ENCODE results near the gene TMEM218.

The TMEM218 gene

DNA sequence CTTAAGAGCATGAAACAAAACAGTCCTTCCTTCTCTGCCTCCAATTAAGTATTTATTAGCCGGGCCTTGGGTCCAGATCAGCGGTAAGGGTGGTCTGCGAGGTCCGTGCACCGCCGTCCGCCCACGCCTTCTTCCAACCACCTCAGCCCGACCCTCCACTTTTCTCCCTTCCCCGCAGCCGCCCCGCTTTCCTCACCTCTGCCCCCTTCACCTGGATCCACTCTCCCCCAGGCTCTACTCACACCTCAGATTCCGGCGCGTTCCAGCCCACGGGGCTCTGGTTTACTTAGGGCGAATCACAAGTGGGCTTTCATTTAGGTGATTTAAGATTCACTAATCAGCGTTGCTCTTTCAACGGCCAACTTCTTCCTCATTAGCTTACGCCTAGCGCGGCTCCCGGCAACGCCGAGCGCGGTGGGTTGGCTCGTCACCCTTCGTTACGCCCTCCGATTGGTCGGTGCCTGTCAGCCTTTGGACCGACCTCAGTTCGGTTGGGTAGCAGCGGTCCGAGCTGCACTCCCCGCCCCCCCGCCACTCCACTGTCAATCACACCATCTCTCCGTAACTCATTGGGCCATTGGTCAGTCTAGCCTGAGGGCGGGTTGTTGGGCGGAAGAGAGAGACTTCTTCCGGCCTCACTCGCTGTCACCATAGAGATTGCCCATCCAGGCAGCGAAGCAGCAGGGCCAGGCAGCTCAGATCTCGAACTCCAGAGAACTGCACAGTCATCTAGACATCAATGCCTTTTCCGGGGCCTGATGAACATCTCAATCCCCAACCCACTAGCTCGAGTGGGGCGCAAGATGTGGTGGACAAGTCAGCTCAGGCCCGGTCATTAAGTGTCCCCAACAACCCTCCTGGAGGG lies at the start of gene TMEM218:
Gene TMEM218, minus strand, starts transcription at position 284 of the 865 bp plus-strand sequence. CDS start 9,385 bp downstream, outside the sequence.
- peak within 1 kb of the TSS; percentile 99 for H3K4me3 ChIP-seq (ENCODE audit: control insufficient read depth, low read depth, low read length)
- peak; percentile 99 for DNase-seq (ENCODE audit: low read depth)
- TF ChIP-seq, protein P1, sequence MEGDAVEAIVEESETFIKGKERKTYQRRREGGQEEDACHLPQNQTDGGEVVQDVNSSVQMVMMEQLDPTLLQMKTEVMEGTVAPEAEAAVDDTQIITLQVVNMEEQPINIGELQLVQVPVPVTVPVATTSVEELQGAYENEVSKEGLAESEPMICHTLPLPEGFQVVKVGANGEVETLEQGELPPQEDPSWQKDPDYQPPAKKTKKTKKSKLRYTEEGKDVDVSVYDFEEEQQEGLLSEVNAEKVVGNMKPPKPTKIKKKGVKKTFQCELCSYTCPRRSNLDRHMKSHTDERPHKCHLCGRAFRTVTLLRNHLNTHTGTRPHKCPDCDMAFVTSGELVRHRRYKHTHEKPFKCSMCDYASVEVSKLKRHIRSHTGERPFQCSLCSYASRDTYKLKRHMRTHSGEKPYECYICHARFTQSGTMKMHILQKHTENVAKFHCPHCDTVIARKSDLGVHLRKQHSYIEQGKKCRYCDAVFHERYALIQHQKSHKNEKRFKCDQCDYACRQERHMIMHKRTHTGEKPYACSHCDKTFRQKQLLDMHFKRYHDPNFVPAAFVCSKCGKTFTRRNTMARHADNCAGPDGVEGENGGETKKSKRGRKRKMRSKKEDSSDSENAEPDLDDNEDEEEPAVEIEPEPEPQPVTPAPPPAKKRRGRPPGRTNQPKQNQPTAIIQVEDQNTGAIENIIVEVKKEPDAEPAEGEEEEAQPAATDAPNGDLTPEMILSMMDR (conservative IDR thresholded peaks at IDR 0.05; ENCODE audit: control insufficient read depth, insufficient read depth, low read depth, low read length): no peak

DNA sequence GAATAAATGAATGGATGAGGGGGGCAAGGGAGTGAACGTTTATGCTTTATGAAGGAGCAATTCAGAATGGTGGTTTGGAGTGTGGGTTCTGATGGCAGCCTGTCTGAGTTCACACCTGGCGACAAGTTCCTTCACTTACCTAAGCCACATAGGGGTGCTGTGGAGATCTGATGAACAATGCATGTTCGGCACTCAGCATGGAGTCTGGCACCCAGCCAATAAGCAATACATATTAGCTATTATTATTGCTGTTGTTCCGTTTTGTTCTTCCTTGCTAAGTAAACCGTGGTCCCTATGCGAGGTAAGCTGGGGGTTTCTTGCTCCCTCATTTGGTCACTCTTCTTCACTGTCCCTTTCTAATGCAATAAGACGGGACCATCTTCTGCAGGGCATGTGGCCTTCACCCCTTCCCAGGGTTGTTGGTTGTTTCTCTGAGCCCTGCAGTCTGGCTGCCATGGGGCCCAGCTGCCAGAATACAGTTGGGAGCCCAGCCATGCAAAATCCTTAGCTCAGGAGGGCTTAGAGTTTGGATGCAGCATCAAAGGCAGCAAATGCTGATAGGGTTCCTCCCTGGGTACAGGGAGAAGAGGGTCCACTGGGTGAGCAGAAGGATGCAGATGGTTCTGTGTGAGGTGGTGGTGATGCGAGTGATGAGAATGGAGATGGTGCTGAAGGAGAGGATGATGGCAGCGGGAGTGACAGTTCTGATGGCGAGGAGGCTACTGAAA lies 46.7 kb upstream of the TMEM218 start:
- TF ChIP-seq, protein P1 (conservative IDR thresholded peaks at IDR 0.05; ENCODE audit: control insufficient read depth, insufficient read depth, low read depth, low read length): no peak

DNA sequence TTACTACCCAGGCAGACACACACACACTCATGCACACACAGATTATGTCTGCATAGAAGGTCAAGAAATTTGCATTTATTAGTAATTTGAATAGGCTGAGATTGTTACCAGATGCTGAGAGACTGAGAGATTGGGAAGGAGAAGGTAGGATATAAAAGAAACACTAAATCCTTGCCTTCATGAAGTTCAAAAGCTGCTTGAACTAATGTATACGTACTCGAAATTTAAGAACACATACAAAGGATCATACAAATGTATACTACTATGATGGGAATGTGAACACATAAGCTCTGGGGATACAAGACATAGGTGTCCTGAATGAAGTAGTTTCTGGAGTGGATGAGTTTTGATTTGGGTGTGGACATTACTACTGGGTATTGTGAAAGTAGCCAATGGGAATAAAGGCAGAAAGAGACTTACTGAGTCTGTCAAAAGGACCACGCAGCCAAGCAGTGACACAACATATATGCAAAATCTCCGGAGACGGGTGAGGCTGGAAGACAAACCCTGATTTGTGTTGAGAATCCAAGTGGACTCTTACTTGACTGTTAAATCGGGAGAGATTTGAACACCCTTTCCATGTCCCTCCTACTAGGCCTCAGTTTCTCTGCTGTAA lies 45.8 kb upstream of the TMEM218 start:
- TF ChIP-seq, protein P1 (conservative IDR thresholded peaks at IDR 0.05; ENCODE audit: control insufficient read depth, insufficient read depth, low read depth, low read length): no peak
- no peak overlapping the region for H3K4me3 ChIP-seq (ENCODE audit: control insufficient read depth, low read depth, low read length)
- DNase-seq (ENCODE audit: low read depth): no peak

More for the DNA sequence above, 46.7 kb upstream of the TMEM218 start:
- no peak overlapping the region for H3K4me3 ChIP-seq (ENCODE audit: control insufficient read depth, low read depth, low read length)
- DNase-seq (ENCODE audit: low read depth): no peak

DNA sequence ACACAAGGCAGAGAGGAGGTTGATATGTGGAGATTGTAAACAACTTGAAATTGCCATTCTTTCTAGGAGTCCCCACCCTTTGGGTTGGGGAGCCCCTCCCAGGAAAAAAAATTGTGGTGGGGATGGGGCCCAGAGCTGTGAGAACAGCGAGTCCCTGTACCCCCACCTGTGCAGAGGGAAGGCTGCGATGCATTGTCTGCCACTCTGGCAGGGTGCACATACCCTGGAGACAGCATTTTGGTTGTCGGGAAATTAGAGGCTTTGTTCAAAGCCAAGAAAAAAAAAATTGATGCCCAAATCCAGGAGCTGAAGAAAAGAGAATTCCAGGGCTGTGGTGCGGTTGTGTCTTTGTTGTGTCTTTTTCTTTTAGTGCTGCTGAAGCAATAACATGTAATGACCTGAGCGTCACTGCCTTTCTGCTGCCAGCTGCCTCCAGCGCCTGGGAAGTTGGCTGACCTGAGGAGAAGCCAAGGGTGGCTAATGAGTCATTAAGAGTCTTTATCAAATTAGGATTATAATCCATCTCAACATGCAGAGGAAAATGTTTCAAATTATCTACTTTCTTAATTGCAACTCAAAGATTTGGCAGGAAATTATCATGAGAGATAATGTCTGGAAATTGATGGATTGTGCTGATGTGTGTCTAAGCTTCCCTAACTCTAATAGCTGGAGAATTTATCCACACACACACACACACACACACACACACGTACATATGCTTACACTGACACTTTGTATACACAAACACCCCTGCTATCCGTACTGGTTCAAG lies 45.1 kb upstream of the TMEM218 start:
- TF ChIP-seq, protein P1 (conservative IDR thresholded peaks at IDR 0.05; ENCODE audit: control insufficient read depth, insufficient read depth, low read depth, low read length): no peak
- H3K4me3 ChIP-seq (ENCODE audit: control insufficient read depth, low read depth, low read length): no peak overlapping the region
- no peak for DNase-seq (ENCODE audit: low read depth)

GRCh38 chr11:125155767-125156166 lies 44.3 kb upstream of the TMEM218 start:
- H3K4me3 ChIP-seq (ENCODE audit: control insufficient read depth, low read depth, low read length): no peak overlapping the region
- no peak for DNase-seq (ENCODE audit: low read depth)
- TF ChIP-seq, protein P1 (conservative IDR thresholded peaks at IDR 0.05; ENCODE audit: control insufficient read depth, insufficient read depth, low read depth, low read length): no peak

DNA sequence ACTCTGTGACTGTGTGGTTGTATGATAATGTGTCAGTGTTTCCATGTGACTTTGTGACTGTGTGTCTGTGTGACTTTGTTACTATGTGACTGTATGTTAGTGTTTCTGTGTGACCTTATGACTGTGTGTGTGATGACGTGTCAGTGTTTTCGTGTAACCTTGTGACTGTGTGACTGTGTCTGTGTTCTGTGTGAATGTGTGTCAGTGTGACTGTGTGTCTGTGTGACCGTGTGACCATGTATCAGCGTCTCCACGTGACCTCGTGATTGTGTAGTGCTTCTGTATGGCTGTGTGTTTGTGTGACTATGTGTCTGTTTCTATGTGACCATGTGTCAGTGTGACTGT lies 43.6 kb upstream of the TMEM218 start:
- H3K4me3 ChIP-seq (ENCODE audit: control insufficient read depth, low read depth, low read length): no peak overlapping the region
- TF ChIP-seq, protein P1 (conservative IDR thresholded peaks at IDR 0.05; ENCODE audit: control insufficient read depth, insufficient read depth, low read depth, low read length): no peak
- DNase-seq (ENCODE audit: low read depth): no peak

All from fibroblast of mammary gland (primary cell).